ENCODE data around the gene NRXN2.

The NRXN2 gene

GRCh38 chr11:64572143-64572542 is 150.9 kb downstream of the NRXN2 start:
- no peak for TF ChIP-seq CTCF (IDR thresholded peaks at IDR 0.05; ENCODE audit: low read length, missing control alignments)
- DNase-seq (ENCODE audit: low read depth), result no peak
- no peak overlapping the region for H3K4me3 ChIP-seq (replicated peaks; ENCODE audit: low read depth, low read length)

DNA sequence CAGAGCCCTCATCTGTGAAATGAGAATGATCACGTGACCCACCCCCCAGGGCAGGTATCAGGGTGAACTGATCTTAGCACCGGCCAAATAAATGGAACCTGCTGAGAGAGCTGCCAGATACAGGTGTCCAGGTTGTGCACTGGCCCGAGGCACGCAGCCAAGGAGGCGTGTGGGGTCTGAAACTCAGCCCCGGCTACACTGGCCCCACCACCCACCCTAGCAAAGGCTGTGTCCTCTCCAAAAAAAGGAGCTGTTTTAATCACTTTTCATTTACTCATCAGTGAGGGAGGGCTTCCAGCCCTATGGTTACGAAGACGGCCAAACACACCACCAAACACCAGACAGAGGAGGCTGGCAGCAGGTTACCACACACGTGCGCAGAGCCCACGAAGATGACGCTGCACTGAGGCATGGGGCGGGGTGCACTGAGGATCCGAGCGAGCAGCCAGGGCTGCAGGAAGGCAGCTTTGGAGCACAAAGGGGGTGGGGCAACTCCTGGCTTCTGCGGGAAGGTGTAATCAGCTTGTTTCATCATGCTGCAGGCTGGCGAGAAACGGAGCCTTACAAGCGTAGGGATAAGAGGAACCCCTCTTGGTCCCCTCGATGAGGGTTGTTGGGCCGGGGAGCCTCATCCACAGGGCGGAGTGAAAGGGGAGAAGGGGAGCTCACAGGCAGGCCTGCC is 151.4 kb downstream of the NRXN2 start:
- H3K4me3 ChIP-seq (replicated peaks; ENCODE audit: low read depth, low read length), result no peak overlapping the region
- DNase-seq (ENCODE audit: low read depth), result no peak
- TF ChIP-seq CTCF (IDR thresholded peaks at IDR 0.05; ENCODE audit: low read length, missing control alignments), result no peak

- no peak for TF ChIP-seq CTCF (IDR thresholded peaks at IDR 0.05; ENCODE audit: low read length, missing control alignments)
- DNase-seq (ENCODE audit: low read depth), result no peak
- no peak overlapping the region for H3K4me3 ChIP-seq (replicated peaks; ENCODE audit: low read depth, low read length)
Observed at GRCh38 chr11:64571050-64571409, 152.0 kb downstream of the NRXN2 start.

GRCh38 chr11:64570341-64570740 is 152.7 kb downstream of the NRXN2 start:
- TF ChIP-seq CTCF (IDR thresholded peaks at IDR 0.05; ENCODE audit: low read length, missing control alignments), result no peak
- DNase-seq (ENCODE audit: low read depth), result no peak
- no peak overlapping the region for H3K4me3 ChIP-seq (replicated peaks; ENCODE audit: low read depth, low read length)

DNA sequence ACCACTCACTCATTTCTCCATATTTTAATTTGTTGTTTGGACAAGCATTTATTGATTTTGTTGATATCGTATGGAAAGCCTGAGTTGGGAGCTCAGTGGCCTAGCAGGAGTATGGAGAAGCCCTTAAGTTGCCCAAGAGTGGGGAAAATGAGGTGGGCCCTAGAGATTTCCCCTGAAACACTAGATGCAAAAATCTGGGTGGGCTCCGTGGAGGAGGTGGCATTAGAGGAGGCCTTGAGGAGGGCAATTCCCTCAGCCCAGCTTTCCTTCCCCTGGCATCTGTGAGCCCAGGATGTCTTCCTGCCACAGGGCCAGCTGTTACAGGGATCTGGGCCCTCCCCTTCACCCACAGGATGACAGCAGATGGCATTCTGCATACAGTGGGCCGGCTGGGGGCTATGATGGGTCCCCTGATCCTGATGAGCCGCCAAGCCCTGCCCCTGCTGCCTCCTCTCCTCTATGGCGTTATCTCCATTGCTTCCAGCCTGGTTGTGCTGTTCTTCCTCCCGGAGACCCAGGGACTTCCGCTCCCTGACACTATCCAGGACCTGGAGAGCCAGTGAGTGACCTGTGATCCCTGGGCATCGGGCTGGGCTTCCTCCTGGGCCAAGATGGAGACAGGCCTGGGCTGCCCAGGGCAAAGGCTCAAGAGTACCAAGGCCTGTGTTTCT is 153.6 kb downstream of the NRXN2 start:
- TF ChIP-seq CTCF (IDR thresholded peaks at IDR 0.05; ENCODE audit: low read length, missing control alignments), result no peak
- no peak for DNase-seq (ENCODE audit: low read depth)
- no peak overlapping the region for H3K4me3 ChIP-seq (replicated peaks; ENCODE audit: low read depth, low read length)

DNA sequence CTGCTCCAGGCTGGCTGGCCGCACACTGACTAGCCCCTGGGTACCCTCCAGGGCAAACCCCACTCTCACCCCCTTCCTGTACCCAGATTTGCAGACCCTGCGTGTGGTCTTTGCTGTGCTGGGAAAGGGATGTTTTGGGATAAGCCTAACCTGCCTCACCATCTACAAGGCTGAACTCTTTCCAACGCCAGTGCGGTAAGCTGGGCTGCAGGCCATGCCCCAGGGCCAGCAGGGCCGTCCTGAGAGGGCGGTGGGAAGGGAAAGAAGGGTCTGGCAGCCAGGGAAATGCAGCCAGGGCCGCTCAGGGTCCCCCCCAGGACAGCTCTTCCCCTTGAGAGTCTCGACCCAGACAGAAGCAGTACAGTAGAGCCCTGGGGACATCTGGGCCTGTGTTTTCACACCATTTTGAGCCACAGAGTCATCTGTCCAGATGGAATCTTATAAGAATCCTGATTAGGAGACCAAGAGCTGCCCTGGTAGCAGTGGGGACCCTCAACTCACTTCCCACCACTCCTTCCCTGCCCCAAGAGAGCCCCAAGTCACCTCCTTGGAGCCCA is 154.3 kb downstream of the NRXN2 start:
- DNase-seq (ENCODE audit: low read depth), result no peak
- TF ChIP-seq CTCF (IDR thresholded peaks at IDR 0.05; ENCODE audit: low read length, missing control alignments), result no peak
- no peak overlapping the region for H3K4me3 ChIP-seq (replicated peaks; ENCODE audit: low read depth, low read length)

Data from fibroblast of pulmonary artery (primary cell).